ENCODE data around the gene NHS. TPM values are rescaled to one million over a fixed set of nuclear protein-coding genes. Genes with fewer than 3 reads are reported as not detected.

The NHS gene
- total RNA-seq, 1 experiment from 2014 or later: 19.5 TPM

DNA sequence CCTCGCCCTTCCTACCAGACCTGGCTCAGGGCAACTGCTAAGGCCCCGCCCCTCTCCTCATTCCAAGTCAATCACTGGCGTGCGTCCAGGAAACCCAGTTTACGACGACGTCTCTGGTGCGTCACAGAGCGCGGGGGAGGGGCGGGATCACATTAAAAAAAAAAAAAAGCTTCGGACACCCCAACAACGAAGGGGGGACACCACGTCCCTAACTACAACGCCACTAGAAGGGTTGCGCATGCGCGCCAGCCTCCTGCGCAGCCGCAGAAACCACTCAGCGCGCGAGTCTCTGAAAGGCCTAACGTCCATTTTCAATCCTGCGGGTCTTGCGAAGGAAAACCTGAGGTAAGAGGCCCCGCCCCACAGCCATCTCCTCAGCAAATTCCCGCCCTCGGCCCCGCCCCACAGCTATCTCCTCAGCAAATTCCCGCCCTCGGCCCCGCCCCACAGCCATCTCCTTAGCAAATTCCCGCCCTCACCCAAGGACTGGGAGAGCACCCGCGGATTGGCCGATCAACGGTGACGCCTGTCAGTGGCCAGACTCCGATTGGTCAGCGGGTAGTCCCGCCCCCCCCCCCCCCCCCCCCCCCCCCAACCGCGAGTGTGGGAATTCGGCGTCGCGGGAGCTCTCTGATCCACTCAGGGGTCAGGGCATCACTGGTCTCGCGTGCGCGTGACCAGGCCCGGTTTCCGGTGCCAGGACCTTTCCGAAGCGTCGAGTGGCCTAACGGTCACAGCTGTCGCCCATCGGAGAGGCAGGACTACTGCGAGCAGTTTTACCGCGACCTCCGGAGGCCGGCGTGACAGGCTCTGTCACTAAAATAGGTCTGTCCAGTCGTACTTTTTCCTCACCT is 362.1 kb downstream of the NHS start, which contains the start of gene SCML1:
TSS of gene SCML1 (plus strand) at position 638 of the 854 bp plus-strand sequence. CDS start 6,694 bp downstream, outside the sequence.
- Mint-ChIP-seq H3K27me3 (ENCODE audit: unreplicated experiment) (no peaks in the 10 kb centered on the region), H3K4me3 (ENCODE audit: low read depth, unreplicated experiment) (peak within 1 kb of the TSS; percentile 87), H3K4me1 (ENCODE audit: low read depth, unreplicated experiment) (peaks cover 10% of the 10 kb centered on the region), H3K27ac (ENCODE audit: unreplicated experiment) (peak within 1 kb of the TSS; percentile 80), H3K9me3 (ENCODE audit: low read depth, unreplicated experiment) (no peaks in the 10 kb centered on the region), H3K36me3 (ENCODE audit: insufficient read depth, unreplicated experiment) (peaks cover 29% of the 10 kb centered on the region)
- CTCF ChIA-PET: interaction anchor here (0.6 to 0.8 kb wide), 6 partner anchors 142 to 440 kb away, joined by 3 to 7 read pairs (median 4); no protein-coding TSS in a partner anchor
- intact Hi-C loops (cut with micrococcal nuclease; ENCODE audit: unreplicated experiment): loop anchor here (5.0 kb wide), 1 partner anchor 35 kb away; no protein-coding TSS in a partner anchor
- TF ChIP-seq, protein P1, sequence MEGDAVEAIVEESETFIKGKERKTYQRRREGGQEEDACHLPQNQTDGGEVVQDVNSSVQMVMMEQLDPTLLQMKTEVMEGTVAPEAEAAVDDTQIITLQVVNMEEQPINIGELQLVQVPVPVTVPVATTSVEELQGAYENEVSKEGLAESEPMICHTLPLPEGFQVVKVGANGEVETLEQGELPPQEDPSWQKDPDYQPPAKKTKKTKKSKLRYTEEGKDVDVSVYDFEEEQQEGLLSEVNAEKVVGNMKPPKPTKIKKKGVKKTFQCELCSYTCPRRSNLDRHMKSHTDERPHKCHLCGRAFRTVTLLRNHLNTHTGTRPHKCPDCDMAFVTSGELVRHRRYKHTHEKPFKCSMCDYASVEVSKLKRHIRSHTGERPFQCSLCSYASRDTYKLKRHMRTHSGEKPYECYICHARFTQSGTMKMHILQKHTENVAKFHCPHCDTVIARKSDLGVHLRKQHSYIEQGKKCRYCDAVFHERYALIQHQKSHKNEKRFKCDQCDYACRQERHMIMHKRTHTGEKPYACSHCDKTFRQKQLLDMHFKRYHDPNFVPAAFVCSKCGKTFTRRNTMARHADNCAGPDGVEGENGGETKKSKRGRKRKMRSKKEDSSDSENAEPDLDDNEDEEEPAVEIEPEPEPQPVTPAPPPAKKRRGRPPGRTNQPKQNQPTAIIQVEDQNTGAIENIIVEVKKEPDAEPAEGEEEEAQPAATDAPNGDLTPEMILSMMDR (IDR thresholded peaks at IDR 0.05; ENCODE audit: unreplicated experiment): no peak
- peak; percentile 95 for DNase-seq
- BruUV-seq (replicated peaks): no TSS peak

DNA sequence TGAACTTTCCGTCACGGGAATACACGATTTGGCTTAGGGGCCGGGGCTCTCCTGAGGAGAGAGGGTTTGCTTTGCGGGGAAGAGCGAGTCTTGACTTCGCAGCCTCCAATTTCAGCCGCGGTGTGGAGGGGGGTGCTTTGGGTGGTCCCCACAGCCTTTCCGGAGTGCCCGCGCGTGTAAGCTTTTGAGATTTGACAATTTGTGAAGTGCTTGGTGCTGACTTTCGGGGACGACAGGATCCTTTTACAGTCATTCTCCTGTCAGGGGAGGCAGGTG is 362.6 kb downstream of the NHS start:
- Mint-ChIP-seq H3K4me3 (ENCODE audit: low read depth, unreplicated experiment) (peak overlapping the region; percentile 87), H3K9me3 (ENCODE audit: low read depth, unreplicated experiment) (no peaks in the 10 kb centered on the region), H3K27me3 (ENCODE audit: unreplicated experiment) (no peaks in the 10 kb centered on the region), H3K36me3 (ENCODE audit: insufficient read depth, unreplicated experiment) (peaks cover 29% of the 10 kb centered on the region), H3K4me1 (ENCODE audit: low read depth, unreplicated experiment) (peaks cover 10% of the 10 kb centered on the region), H3K27ac (ENCODE audit: unreplicated experiment) (peak overlapping the region; percentile 80)
- BruUV-seq (replicated peaks): TSS peak; percentile 68
- TF ChIP-seq, protein P1 (IDR thresholded peaks at IDR 0.05; ENCODE audit: unreplicated experiment): no peak
- intact Hi-C loops (cut with micrococcal nuclease; ENCODE audit: unreplicated experiment): loop anchor here (5.0 kb wide), 1 partner anchor 35 kb away; no protein-coding TSS in a partner anchor
- CTCF ChIA-PET: no interaction called here
- no peak for DNase-seq

DNA sequence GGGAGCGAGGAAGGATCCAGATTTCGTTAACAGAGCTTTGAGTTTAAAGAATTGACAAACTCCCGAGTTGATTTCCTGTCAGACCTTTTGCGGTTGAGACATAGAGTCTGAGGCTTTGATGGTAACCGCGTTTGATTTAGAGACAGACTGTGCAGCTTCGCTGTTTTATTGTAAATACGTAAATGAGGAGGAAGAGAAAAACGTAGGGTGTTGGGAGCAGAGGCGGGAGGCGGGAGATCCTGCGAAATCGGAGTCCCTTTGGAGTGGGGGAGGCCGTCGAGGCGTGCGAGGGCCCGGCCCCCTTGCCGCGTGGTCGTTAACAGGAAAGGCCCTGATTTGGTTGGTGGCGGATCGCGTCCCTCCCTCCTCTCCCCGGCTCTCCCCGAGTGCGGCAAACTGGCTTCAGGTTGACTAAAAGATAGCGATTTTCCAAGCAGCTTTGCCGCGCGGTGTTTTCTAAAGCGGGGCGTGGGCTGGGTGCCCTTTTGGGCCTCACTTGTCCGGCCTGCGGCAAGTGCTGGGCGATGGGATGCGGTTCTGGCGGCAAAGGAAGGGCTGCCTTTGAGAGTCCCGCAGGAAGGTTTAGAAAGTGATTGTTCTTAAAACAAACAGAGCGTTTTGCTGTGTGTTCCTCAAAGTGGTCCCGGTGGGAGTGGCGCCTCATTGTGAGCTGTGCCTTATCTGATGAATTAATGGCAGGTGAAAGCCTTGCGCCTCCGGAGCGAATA is 363.1 kb downstream of the NHS start:
- intact Hi-C loops (cut with micrococcal nuclease; ENCODE audit: unreplicated experiment): loop anchor here (5.0 kb wide), 1 partner anchor 36 kb away; no protein-coding TSS in a partner anchor
- BruUV-seq (replicated peaks): no TSS peak
- H3K4me1 Mint-ChIP-seq (ENCODE audit: low read depth, unreplicated experiment): peaks cover 10% of the 10 kb centered on the region

More for the DNA sequence above, 363.1 kb downstream of the NHS start:
- TF ChIP-seq, protein P1 (IDR thresholded peaks at IDR 0.05; ENCODE audit: unreplicated experiment): no peak
- Mint-ChIP-seq H3K36me3 (ENCODE audit: insufficient read depth, unreplicated experiment) (peaks cover 29% of the 10 kb centered on the region), H3K9me3 (ENCODE audit: low read depth, unreplicated experiment) (no peaks in the 10 kb centered on the region), H3K27me3 (ENCODE audit: unreplicated experiment) (no peaks in the 10 kb centered on the region), H3K4me3 (ENCODE audit: low read depth, unreplicated experiment) (peak overlapping the region; percentile 87), H3K27ac (ENCODE audit: unreplicated experiment) (peak overlapping the region; percentile 80)
- CTCF ChIA-PET: interaction anchor here (0.9 kb wide), 1 partner anchor 640 kb away, joined by 3 read pairs; no protein-coding TSS in a partner anchor
- DNase-seq: peak; percentile 56

Data from Calu3 (cell line).